Measurements from ENCODE around the gene DYNLT1.
"Not testable (repeated sequence)": the region's sequence is repeated elsewhere in the genome, so short reads cannot be mapped to it uniquely, and the experiment has no call there.

DYNLT1 gene

GRCh38 chr6:158622545-158623190, 21.9 kb downstream of the DYNLT1 start:
- DNase-seq (ENCODE audit: low read depth in 2 of 2), result no peak

DNA sequence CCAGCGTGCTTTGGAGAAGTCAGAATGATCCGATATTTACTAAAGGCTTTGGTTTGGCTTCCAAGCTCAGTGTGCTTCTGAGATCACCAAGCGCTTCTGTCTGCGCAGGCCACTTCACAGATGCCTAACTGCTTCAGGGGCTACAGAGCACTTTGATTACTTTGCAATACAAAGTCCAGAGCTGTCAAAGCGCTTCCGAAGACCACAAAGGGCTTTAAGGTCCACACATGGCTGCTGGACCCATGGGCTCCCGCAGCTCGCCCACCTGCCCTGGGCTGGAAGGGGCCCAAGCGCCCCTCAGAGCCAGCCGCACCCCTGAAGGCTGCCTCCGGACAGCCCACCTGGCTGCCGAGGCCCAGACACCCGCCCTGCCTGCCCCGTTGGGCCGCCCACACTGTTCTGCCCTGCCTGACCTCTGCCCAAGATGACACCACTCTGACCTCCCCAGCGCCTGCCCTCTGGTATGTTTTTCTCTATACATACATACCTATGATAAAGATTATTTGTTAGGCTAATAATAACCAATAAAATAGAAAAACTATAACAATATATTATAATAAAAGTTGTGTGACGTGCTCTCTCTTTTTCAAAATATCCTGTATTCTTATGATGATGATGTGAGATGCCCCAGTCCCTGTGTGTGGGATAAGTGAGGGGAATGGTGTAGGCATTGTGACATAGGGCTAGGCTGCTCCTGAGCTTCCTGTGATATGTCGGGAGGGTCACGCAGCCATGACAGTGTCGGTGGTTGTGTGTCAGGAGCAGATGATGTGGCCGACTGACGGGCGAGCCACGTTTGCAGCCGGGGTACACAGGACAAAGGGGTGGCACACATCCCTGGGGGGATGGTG, 22.6 kb downstream of the DYNLT1 start:
- no peak for DNase-seq (ENCODE audit: low read depth in 2 of 2)

GRCh38 chr6:158620963-158621693, 23.4 kb downstream of the DYNLT1 start:
- no peak for DNase-seq (ENCODE audit: low read depth in 2 of 2)

DNA sequence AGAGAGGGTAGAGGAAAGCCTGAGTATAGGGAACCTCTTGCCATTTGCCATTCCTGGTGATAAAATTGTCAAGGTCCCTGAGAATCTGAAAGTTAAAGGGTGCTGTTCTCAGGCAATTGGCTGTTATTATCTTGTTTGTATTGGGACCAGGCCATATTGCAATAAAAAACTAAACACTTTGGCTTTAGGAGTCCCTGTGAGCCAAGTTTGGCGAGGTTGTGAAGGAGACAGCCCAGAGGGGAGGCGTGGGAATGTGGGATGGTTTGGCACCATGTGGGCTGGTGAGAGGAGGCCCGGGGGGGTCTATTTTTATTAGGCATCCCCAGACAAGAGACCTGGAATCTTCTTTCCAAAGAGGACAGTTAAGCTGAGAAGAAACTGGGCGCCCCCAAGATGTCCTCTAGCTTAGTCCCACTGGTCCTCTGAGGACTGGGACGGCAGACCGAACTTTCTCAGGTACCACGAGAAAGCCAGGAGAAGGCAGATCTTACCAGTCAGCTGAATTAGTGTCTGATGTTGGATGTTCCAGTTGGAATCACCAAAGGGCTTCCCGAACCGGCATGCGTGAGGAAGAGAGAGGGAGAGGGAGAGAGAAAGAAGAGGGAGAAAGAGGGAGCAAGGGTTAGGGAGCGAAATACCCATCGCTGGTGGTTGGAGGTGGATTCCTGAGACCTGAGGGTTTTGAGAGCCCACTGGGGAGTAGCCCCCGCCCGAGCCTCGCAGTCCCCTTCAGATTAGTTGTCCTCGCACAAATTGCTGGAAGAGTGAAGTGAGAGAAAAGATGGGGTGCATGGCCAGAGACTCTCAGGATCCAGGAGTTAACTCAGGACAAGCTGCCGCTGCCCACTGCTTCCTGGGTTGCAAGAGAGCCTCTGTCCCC, 24.4 kb downstream of the DYNLT1 start:
- no peak for DNase-seq (ENCODE audit: low read depth in 2 of 2)

DNA sequence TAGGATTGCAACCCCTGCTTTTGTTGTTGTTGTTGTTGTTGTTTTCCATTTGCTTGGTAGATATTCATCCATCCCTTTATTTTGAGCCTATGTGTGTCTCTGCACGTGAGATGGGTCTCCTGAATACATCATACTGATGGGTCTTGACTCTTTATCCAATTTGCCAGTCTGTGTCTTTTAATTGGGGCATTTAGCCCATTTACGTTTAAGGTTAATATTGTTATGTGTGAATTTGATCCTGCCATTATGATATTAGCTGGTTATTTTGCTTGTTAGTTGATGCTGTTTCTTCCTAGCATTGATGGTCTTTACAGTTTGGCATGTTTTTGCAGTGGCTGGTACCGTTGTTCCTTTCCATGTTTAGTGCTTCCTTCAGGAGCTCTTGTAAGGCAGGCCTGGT, 26.3 kb downstream of the DYNLT1 start:
- not testable (repeated sequence) for DNase-seq (ENCODE audit: low read depth in 2 of 2)

DNA sequence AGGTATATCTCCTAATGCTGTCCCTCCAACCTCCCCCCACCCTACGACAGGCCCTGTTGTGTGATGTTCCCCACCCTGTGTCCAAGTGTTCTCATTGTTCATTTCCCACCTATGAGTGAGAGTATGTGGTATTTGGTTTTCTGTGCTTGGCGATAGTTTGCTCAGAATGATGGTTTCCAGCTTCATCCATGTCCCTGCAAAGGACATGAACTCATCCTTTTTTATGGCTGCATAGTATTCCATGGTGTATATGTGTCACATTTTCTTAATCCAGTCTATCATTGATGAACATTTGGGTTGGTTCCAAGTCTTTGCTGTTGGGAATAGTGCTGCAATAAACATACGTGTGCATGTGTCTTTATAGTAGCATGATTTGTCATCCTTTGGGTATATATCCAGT, 29.9 kb downstream of the DYNLT1 start:
- not testable (repeated sequence) for DNase-seq (ENCODE audit: low read depth in 2 of 2)

- DNase-seq (ENCODE audit: low read depth in 2 of 2), result no peak
Measured at GRCh38 chr6:158611541-158612370, 32.8 kb downstream of the DYNLT1 start.

DNA sequence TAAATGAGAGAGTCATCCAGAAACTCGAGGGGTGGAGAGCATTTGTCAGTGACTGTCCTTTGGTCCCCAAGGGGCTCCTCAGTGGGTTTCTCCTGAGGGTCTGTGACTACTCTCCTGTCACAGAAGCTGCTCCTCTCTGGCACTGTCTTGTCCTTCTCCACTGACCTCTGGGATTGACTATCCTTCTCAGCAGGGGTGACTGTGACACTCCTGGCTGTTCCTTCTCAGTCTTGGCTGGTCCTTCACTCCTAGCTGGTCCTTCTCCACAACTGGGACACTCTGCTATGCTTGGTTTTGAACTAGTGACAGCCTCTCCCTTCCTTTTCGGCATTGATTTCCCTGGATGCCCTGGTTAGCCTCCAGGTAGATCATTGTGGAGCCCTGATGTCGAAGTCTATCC, 33.5 kb downstream of the DYNLT1 start:
- no peak for DNase-seq (ENCODE audit: low read depth in 2 of 2)

GRCh38 chr6:158610319-158610968, 34.1 kb downstream of the DYNLT1 start:
- DNase-seq (ENCODE audit: low read depth in 2 of 2), result no peak

DNA sequence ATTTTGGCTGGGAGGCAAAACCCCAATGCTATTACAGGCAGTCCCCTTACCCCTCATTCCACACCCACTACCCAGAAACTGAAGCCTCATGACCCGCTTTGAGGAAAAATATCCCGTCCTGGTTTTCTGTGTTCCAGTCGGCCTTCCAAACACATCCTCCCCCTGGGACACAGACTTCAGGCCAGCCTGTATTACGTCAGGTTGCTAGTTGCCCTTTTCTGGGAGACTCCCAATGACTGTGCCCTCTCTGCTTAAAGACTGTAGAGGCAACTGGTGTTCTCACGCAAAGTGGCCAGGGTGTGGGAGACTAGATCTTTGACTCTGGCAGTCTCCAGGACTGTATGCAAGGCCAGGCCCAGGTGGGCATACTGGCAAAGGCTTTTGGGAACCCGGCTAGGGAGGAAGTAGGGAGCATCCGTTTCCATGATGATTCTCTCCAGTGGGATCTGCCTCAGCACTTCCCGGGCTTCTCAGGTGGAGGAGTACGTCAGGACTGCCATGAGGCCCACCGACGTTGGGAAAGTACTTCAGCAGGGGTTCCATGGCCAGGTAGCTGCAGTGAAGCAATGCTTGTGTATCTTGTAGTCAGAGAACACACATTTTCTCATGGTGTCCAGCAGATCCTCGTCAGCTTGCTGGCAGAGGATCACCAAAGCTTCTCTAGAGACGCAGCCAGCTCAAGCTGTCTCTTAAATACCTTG, 34.9 kb downstream of the DYNLT1 start:
- DNase-seq (ENCODE audit: low read depth in 2 of 2), result no peak

GRCh38 chr6:158608221-158608620, 36.3 kb downstream of the DYNLT1 start:
- no peak for DNase-seq (ENCODE audit: low read depth in 2 of 2)

DNA sequence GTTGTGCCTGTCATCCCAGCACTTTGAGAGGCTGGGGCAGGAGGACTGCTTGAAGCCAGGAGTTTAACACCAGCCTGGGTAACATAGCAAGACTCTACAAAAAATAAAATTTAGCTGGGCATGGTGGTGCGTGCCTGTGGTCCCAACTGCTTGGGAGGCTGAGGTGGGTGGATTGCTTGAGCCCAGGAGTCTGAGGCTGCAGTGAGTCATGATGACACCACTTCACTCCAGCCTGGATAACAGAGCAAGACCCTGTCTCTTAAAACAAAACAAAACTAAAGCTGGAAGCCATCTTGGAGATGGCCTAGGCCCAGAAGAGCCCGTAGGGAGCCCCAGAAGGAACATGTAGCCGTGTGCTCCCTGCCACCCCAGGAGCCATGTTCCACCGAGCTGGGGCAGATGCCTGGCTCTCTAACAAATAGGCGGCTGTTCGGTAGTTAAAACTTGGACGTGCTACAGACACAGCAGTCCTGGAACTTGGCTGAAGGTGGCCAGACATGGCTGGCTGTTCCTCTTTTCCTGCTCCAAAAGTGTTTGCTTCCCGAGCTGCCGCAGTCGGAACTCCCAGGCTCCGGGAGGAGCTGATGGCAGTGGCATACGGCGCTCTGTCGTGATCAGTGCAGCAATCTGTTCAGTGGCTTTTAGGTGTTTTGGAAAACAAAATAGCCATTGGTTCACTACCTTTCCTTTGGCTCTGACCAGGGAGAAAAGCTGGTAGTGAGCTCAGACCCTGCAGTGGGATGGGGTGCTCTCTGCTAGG, 37.0 kb downstream of the DYNLT1 start:
- no peak for DNase-seq (ENCODE audit: low read depth in 2 of 2)

- no peak for DNase-seq (ENCODE audit: low read depth in 2 of 2)
Measured at GRCh38 chr6:158606935-158607334, 37.6 kb downstream of the DYNLT1 start.

DNA sequence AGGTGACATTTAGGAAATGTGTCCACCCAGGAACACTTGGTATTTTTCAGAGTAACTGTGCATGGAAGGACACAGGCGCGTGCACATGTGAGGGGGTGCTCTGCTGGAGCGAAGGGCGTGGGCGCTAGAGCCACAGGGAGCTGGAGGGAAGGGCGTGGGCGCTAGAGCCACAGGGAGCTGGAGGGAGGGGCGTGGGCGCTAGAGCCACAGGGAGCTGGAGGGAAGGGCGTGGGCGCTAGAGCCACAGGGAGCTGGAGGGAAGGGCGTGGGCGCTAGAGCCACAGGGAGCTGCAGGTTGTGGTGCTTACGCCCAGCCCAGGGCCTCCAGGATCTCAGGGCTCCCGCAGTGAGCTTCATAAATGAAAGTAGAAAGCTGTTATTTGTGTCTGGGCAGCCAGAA, 38.5 kb downstream of the DYNLT1 start:
- DNase-seq (ENCODE audit: low read depth in 2 of 2), result not testable (repeated sequence)

DNA sequence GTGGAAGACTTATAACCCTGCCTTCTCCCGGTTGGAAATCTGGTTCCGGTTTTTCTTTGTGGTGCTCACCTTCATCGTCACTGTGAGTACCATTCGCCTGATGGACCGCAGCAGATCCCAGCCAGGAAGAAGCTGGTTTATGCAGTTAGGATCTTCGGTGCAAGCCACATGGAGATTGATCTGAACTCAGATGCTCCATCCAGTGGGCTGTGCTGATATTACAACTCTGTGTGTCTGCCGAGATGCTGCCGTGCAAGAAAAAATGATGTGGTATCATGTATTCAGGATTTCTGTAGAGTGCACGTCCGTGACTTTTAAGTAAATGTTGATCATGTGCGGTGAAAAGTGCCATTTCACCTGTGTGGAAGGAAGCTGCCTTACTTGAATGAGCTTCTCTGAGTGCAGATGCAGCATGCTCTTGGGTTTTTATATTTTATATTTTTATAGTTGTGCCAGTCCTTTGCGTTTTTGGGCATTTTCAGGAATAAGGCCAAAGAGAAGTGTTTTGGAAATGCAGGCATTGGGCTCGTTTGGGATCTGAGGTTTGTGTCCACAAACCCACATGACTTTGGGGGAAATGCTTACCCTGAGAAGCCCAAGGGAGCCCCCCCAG, 39.2 kb downstream of the DYNLT1 start:
- DNase-seq (ENCODE audit: low read depth in 2 of 2), result peak; percentile 51 to 53

DNA sequence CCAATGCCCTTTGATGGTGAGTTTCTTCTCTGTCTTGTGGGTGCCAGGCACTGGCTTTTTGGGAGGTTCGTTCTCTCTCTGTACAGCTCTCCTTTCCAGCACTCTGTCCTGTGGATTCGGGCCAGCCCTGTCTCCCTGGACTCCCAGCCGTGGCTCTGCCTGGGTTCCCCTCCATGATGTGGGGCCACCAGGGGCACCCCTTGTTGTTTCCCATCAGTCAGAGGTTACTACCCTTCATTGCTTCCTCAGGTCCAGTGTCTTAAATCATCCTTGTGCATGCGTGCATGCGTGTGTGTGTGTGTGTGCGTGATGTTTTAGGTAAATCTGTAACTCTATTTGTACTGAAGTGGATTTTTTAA, 40.5 kb downstream of the DYNLT1 start:
- DNase-seq (ENCODE audit: low read depth in 2 of 2), result no peak

GRCh38 chr6:158603261-158604047, 41.1 kb downstream of the DYNLT1 start:
- no peak for DNase-seq (ENCODE audit: low read depth in 2 of 2)

GRCh38 chr6:158599635-158600034, 44.9 kb downstream of the DYNLT1 start:
- no peak for DNase-seq (ENCODE audit: low read depth in 2 of 2)
